Tracheal epithelial cell (primary cell): ENCODE results near the gene PBLD. TPM values are rescaled to one million over a fixed set of nuclear protein-coding genes. Genes with fewer than 3 reads are reported as not detected.

Experiments
- total RNA-seq: library from RNA; depleted of rRNA; stranded (reverse); fragments of >200 nt; gene quantifications from 2 replicates; pipeline ENCODE4 v1.2.1, GENCODE V29; 2014

Gene PBLD
- total RNA-seq = 1.1 and 2.4 TPM in 2 replicates

DNA sequence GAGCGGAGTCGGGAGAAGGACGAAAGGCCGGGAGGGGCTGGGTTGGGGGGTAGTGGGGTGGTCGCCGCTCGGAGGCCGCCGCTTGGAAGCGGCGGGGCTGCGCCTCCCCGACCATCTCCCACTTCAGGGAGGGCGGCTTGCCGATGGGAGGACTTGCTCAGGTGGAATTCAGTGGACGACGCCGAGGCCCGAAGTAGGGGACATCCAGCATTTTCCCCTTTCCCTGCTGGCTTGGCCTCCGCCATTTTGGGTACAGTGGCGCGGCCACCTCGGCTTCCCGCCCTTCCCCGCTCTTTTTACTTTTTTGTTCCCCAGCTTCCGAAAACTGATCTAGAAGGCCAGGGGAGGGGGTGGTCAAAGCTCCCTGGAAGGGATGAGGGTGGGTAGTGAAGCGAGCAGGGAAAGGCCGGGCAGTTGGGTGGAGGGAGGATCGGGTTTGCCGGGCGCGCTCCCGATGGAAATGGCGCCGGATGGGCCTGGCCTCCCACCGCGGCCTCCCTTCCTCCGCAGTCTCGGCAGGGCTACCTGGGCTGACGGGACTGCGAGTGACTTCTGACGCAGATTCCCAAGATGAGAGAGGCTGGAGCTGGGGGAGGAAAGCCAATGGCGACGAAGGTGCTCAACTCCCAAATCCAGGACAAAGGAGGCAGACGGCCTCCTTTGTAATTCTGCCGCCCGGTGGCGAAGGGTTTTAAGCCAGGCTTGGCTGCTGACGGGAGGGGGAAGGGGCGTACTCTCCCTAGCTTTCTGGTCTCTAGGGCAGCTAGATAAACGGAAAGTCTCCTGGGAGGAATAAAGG is at the start of gene PBLD:
Gene PBLD (minus strand): TSS at position 670 of the 799 bp plus-strand sequence. CDS start 26,084 bp downstream, outside the sequence.

DNA sequence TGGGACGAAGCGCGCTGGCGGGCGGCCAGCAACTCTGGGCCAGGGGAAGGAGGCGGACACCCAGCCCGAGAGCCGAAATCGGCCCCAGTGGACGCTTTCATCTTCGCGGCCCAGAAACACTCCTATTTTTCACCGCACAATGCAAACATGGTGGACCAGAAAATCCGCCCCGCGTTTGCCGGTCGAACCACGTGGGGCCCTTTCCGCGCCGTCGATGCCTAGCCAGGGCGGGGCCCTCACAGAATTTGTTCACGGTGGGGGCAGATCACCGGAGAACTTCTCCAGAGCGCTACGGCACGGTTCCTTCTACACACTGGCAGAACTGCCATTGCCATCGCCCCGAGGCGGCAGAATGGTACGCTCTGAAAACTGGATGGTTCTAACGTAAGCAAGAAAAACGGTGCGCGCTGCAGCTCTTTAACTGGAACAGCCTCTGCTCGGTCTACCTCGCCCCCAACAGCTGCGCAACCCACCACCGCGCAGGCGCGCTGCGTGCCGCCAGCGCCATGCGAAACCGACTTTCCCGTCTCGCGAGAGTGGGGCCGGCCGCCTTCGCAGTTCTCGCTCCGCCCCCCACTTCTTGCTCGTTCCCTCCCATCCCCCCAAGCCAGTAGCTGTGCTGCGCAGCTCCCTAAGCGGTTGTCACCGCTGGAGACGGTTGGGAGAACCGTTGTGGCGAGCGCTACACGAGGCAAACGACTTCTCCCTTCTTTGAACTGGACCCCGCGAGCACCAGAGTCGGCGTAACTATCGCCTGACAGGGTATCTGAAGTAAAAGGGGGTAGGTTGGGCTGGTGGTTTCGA is 1.1 kb downstream of the PBLD start, which contains the start of gene HNRNPH3:
Gene HNRNPH3 (plus strand): TSS at position 610 of the 804 bp plus-strand sequence. CDS start 5,158 bp downstream, outside the sequence.

Other genes with a start within 250 kb of the PBLD start
- gene MYPN, start 223.4 kb downstream of the PBLD start, total RNA-seq = under 0.01 TPM in 1 of 2 replicates, not detected in the other
- gene ATOH7, start 100.8 kb downstream of the PBLD start, total RNA-seq = not detected in 2 replicates
- gene HNRNPH3, start 864 bp downstream of the PBLD start, total RNA-seq = 14.7 and 18.3 TPM in 2 replicates
- 15.7 and 20.9 TPM in 2 replicates for gene RUFY2, start 74.3 kb upstream of the PBLD start, total RNA-seq
- gene DNA2, start 139.0 kb upstream of the PBLD start, total RNA-seq = 3.8 and 5.1 TPM in 2 replicates
- 9.2 and 19.0 TPM in 2 replicates for gene SLC25A16, start 194.6 kb upstream of the PBLD start, total RNA-seq
- gene TET1, start 227.4 kb upstream of the PBLD start, total RNA-seq = 0.21 and 0.24 TPM in 2 replicates